GM18909 (cell line): ENCODE data around the gene PDE4B.

Experiments used
- ATAC-seq: cut with Tn5 transposase; IDR thresholded peaks from one replicate; pipeline ENCODE4 v1.9.1; 2021; ENCODE audit warnings: mild to moderate bottlenecking; ENCODE audit not compliant: unreplicated experiment, poor library complexity

The PDE4B gene

DNA sequence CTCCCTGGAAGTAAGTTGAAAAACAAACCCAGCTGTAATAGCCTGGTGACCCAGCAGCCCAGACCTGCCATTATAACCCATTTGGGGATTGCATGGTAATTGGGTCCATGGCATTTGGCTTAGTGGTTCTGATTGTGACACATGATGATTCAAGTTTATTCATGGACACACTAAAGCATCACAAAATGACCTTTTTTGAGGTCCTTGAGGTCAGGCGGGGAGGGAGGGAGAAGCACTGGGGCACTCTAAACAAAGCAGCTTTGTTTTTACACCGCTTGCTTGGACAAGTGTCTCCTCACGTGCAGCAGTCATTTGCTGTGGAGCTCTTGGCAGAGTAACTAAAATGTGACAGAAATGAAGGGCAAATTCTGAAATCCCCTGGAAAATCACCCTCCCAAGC lies 500.2 kb downstream of the PDE4B start:
- ATAC-seq = no peak

GRCh38 chr1:66294707-66295370 lies 502.1 kb downstream of the PDE4B start:
- ATAC-seq = no peak

DNA sequence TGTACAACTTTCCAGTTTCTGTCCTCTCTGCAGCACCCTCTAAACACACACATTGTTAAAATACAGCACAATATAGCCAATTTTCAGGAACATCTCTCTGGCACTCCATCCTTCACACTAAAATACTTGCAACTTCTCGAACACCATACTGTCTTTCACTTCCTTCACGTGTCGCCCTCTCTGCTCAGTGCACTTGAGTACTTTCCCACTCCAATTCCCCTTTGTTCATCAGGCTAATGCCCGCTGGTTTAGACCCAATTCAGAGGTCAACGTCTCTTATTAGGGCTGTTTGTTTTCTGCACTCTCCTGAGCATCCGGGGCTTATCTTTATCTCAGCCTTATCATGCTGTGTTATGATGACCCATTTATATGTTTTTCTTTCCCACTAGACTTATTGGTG lies 503.1 kb downstream of the PDE4B start:
- no peak for ATAC-seq

DNA sequence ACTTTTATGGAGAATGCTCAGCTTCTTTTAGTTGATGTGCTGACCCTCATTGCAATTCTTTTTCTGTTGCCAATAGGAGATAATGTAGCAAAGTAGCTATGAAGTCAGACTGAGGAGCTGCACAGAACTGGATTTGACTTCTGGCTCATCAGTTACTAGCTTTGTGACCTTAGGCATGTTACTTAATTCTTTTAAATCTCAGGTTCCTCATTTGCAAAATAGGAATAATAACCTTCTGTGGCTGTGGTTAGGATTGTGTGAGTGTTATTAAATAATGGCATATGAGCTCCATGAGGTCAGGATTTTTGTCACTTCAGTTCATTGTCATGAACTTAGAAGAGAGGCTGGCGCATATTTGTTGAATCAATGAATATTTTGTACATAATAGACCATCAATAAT lies 503.7 kb downstream of the PDE4B start:
- ATAC-seq = no peak

- no peak for ATAC-seq
These were observed 504.3 kb downstream of the PDE4B start for GRCh38 chr1:66296951-66297350.

GRCh38 chr1:66298464-66298863 lies 505.8 kb downstream of the PDE4B start:
- ATAC-seq = no peak

- no peak for ATAC-seq
These were observed 507.7 kb downstream of the PDE4B start for GRCh38 chr1:66300280-66300971.

GRCh38 chr1:66300972-66301451 lies 508.3 kb downstream of the PDE4B start:
- ATAC-seq = peak; percentile 83

GRCh38 chr1:66302184-66302742 lies 509.6 kb downstream of the PDE4B start:
- no peak for ATAC-seq

GRCh38 chr1:66302815-66303214 lies 510.1 kb downstream of the PDE4B start:
- ATAC-seq = no peak

DNA sequence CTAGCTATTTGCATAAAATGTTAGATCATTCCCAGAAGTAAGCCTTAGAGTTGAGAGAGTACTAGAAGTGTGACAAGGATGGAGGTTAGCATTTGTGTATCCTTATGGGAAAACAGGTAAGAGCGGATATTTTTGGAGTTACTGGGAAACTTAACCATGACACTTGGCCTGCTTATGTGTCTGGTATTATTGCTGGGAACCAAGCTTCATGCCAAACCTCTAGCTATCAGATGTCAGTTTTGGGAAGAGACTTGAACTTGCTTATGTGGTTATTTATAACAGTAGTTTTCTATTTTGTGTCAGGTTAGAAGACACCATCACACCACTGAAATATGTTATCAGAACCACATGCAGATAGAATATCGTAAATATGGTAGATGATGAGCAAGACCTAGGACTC lies 511.0 kb downstream of the PDE4B start:
- no peak for ATAC-seq

GRCh38 chr1:66304128-66304527 lies 511.4 kb downstream of the PDE4B start:
- no peak for ATAC-seq

DNA sequence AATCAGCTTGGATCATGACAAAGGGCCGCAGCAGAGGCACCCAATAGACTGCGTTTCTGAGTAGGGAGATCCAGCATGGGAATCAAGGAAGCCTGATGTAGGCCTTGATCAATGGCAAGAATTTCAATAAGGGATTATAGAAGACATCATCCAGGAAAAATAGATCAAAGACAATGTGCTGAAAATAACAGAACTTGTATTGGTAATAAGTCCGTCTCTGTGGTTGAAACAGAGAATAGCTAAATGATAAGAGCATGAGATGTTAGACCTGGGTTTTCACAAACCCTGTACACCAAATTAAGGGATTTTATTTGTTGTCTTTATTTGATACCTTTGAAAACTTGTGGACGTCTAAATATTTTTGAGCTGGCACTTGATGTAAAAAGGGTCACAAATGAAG lies 513.2 kb downstream of the PDE4B start:
- ATAC-seq = no peak

DNA sequence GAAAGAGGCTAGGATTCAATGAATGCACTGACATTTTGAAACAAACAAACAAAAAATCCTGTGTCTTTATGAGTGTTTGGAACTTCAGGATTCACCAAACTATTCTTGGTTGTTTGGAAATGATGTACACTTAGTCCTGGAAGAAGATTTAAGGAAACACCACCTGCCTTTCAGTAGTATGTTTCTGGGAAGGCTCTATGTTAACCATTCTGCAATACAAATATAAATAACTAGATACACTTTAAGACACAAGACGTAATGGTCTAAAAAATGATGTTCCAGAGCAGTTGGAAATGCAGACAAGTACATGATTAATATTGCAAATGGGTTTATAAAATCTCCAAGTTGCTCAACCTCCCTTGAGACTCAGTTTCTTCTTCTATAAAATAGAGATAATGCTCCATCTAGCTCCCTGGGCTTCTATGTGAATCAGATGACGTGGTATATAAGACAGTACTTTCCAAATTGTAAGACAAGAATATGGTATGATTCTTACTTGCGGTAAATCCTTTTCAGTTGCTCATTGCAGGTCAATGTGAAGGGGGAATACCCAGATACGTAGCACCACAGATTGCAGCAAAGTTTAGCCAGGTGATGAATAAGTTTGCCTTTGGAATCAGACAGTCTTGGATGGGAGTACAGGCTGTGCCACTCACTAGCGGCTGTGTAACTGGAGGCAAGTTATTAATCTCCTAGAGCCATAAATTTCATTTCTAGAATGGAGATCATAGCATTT lies 516.5 kb downstream of the PDE4B start:
- ATAC-seq = no peak

DNA sequence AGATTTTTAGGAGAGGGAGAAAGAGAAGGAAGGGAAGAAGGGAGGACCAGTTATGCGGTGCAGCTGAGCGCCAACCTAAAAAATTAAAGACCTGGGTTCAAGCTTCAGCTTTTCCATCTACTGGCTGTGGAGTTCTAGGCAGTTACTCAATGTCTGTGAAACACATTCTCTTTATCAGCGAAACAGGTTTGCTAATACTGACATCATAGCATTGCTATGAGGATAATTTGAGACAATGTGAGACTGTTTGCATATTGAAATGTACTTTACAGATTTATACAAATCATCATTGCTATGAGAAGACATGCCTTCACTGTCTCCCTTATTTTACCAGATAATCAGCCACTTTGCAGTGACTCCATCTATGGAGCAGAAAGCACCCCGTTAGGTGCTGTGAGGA lies 518.4 kb downstream of the PDE4B start:
- ATAC-seq = no peak

GRCh38 chr1:66311628-66312027 lies 518.9 kb downstream of the PDE4B start:
- no peak for ATAC-seq

DNA sequence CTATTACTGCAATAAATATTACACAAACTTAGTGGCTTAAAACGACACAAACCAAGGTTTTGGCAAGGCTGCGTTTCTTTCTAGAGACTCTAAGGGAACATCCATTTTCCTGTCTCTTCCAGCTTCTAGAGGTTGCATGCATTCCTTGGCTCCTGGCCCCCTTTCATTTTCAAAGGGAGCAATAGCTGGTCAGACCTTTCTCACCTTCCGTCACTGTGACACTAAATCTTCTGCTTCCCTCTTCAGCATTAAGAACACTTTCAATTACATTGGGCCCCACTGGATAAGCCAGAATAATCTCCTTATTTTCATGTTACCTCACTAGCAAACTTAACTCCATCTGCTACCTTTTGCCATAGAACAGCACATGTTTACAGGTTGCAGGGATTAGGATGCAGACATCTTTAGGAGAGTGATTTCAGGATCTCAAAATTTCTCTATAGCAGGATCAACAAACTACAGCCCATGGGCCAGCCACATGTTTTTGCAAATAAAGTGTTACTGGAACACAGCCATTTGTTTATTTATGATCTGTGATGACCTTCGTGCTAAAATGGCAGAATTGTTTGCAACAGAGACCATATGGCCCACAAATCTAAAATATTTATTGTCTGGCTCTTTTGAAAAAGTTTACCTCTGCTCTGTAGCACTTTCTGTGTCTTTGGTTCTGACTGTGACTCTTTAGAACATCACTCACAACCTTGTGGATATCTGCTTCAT lies 519.7 kb downstream of the PDE4B start:
- no peak for ATAC-seq

DNA sequence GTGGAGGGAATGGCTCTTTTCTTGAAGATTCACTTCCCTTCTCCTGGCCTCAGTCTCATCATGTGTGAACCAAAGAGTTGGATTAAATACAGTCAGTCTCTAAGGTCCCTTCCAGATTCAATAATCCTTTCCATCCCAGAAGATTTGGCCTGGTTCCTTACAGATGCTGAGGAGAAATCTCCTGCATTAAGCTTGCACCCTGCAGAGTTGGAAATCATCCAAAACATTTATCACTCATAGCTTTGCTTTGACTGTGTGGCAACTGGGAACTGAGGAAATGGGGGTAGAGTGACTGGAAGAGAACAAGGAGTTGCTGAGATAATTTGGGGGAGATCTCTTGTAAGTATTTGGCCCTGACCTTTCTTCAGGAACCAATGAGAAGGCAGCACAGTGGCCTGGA lies 520.7 kb downstream of the PDE4B start:
- no peak for ATAC-seq

DNA sequence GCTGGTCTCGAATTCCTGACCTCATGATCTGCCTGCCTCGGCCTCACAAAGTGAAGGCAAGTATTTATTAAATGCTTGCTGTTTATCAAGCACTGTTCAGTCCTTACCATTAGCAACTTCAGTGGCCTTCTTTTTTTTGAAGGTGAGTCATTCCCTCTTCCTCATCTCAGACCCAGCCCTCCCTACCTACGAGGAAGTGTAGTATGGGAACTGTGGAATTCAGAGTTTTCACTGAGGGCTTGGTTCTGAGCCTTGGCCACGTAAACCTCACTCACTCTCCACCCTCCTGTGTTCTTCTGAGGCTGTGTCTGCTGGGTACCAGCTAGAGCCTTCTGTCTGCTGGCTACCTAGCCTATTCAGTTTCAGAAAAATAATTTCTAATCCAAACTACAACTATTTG lies 523.0 kb downstream of the PDE4B start:
- no peak for ATAC-seq

DNA sequence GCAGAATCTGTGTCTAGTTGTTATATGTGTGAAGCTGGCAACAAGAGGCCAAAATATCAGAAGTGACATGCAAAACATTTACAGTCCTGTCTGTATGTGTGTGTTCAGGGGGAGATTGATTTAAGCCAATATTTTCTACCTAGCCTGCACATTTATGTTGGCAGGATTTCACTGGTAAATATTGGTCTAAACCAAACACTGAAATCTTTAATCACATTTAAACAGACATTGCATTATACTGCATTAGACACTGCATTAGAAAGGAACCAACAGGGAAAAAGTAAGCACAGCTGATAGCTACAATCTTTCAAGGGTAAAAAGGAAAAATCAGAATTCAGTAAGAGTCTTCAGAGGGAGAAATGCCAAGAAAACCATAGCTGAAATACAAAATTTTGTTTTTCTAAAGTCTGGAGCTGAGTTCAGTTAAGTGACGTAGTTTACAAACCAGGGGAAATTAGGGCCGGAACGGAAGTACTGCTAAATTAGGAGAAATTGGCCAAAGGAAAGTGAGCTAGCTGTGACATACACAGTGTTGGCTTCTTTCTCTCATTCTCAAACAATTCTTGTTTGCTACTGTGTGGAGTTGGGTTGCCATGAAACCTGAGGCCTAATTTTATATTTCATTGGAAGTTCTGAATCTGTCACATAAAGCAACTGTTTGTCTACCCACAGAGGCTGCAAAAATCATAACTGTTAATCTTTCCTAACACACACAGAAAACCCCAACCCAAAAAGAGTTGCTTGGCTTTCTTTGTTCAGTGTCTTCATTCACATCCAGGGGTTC lies 524.0 kb downstream of the PDE4B start:
- no peak for ATAC-seq
